NB4 (cell line): ENCODE measurements around the gene AATK.

Experiments used
- DNase-seq: peaks from one replicate; pipeline ENCODE4 v3.0.0; 2010; ENCODE audit warnings: low read depth
- H3K4me3 ChIP-seq: one replicate; pipeline ENCODE4 v1.5.1; 2011; ENCODE audit warnings: mild to moderate bottlenecking, low read depth, low read length, moderate library complexity
- CTCF ChIP-seq: IDR thresholded peaks from one replicate; pipeline ENCODE4 v1.5.1; 2012; ENCODE audit warnings: low read depth, low read length
- MAX ChIP-seq: IDR thresholded peaks from 2 replicates; pipeline ENCODE4 v1.6.1; 2011; ENCODE audit warnings: low read depth, low read length
- MYC ChIP-seq: IDR thresholded peaks from 2 replicates; pipeline ENCODE4 v1.6.1; 2011; ENCODE audit warnings: low read depth, low read length
- POLR2A ChIP-seq: IDR thresholded peaks from 2 replicates; pipeline ENCODE4 v1.6.1; 2011; ENCODE audit warnings: mild to moderate bottlenecking; ENCODE audit not compliant: insufficient read length; ENCODE audit errors: extremely low read depth

Gene AATK

GRCh38 chr17:81108220-81108619 is 57.8 kb downstream of the AATK start:
- H3K4me3 ChIP-seq: no peak overlapping the region
- TF ChIP-seq POLR2A (no peak), CTCF (no peak), MYC (no peak)
- no peak for DNase-seq

GRCh38 chr17:81106716-81107115 is 59.3 kb downstream of the AATK start:
- TF ChIP-seq MYC (no peak), CTCF (no peak), MAX (no peak), POLR2A (no peak)
- DNase-seq: no peak
- H3K4me3 ChIP-seq: no peak overlapping the region

DNA sequence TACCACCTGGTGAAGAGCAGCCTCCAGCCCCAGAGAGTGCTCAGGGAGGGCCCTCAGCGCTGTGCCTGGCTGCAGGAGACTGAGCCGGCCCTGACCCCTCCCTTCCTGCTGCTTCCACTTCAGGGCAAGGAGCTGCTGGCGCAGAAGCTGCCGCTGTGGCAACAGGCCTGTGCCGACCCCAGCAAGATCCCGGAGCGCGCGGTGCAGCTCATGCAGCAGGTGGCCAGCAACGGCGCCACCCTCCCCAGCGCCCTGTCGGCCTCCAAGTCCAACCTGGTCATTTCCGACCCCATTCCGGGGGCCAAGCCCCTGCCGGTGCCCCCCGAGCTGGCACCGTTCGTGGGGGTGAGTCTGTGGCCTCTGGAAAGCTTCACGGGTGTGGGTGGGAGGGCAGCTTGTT is 62.6 kb downstream of the AATK start:
- TF ChIP-seq MYC (no peak), MAX (no peak), CTCF (no peak), POLR2A (no peak)
- H3K4me3 ChIP-seq: no peak overlapping the region
- DNase-seq: no peak

GRCh38 chr17:81102869-81103268 is 63.2 kb downstream of the AATK start:
- TF ChIP-seq MAX: no peak
- no peak for TF ChIP-seq MYC
- TF ChIP-seq CTCF: no peak
- no peak for TF ChIP-seq POLR2A
- DNase-seq: no peak
- H3K4me3 ChIP-seq: no peak overlapping the region

GRCh38 chr17:81102352-81102751 is 63.7 kb downstream of the AATK start:
- no peak overlapping the region for H3K4me3 ChIP-seq
- TF ChIP-seq CTCF (no peak), POLR2A (no peak), MAX (no peak), MYC (no peak)
- peak; percentile 55 for DNase-seq

- TF ChIP-seq POLR2A (no peak), MYC (peak; percentile 78), CTCF (peak; percentile 99), MAX (peak; percentile 76)
- peak; percentile 85 for DNase-seq
- H3K4me3 ChIP-seq: no peak overlapping the region
Measured at GRCh38 chr17:81101614-81102306, 64.3 kb downstream of the AATK start.
